C4-2B (cell line): ENCODE data around the gene RBFA.

Experiments
- ZFX ChIP-seq: fragments of 450-650 bp; IDR thresholded peaks from 2 replicates; pipeline ENCODE4 v1.6.1; 2017
- TF ChIP-seq, protein P1 (sequence below): fragments of 450-650 bp; conservative IDR thresholded peaks from 2 replicates; pipeline ENCODE4 v1.5.1; 2017; ENCODE audit warnings: mild to moderate bottlenecking

GRCh38 chr18:80029690-80030089, 4.5 kb upstream of the RBFA start:
- TF ChIP-seq, protein P1, sequence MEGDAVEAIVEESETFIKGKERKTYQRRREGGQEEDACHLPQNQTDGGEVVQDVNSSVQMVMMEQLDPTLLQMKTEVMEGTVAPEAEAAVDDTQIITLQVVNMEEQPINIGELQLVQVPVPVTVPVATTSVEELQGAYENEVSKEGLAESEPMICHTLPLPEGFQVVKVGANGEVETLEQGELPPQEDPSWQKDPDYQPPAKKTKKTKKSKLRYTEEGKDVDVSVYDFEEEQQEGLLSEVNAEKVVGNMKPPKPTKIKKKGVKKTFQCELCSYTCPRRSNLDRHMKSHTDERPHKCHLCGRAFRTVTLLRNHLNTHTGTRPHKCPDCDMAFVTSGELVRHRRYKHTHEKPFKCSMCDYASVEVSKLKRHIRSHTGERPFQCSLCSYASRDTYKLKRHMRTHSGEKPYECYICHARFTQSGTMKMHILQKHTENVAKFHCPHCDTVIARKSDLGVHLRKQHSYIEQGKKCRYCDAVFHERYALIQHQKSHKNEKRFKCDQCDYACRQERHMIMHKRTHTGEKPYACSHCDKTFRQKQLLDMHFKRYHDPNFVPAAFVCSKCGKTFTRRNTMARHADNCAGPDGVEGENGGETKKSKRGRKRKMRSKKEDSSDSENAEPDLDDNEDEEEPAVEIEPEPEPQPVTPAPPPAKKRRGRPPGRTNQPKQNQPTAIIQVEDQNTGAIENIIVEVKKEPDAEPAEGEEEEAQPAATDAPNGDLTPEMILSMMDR, result no peak
- TF ChIP-seq ZFX, result no peak
